Natural killer cell (primary cell): ENCODE data around the gene MARK4. TPM values are rescaled to one million over a fixed set of nuclear protein-coding genes. Genes with fewer than 3 reads are reported as not detected.

ENCODE experiments used
- ATAC-seq, 3 donors: fragments of 150-1000 bp in 2 of 3; fragments of 200-7000 bp in 1 of 3; cut with Tn5 transposase; 1 replicate in 1 of 3; 2 replicates in 2 of 3; pipeline ENCODE4 v1.10.0; 2021; ENCODE audit warnings: mild to moderate bottlenecking in 2 of 3, moderate library complexity in 2 of 3
- DNase-seq, 2 donors: peaks; one replicate each; pipeline versions ENCODE4 v3.0.0 to v3.0.0-alpha.2; 2013 to 2021; ENCODE audit warnings: mixed read lengths in 1 of 2
- H3K27ac ChIP-seq: one replicate; pipeline ENCODE4 v1.5.1; 2013; ENCODE audit warnings: mild to moderate bottlenecking, low read length
- H3K27me3 ChIP-seq: one replicate; pipeline ENCODE4 v1.6.1; 2013; ENCODE audit warnings: low read length; ENCODE audit not compliant: control insufficient read depth, insufficient read depth
- H3K36me3 ChIP-seq: one replicate; pipeline ENCODE4 v1.6.1; 2013; ENCODE audit warnings: low read length; ENCODE audit not compliant: control insufficient read depth, insufficient read depth
- H3K4me1 ChIP-seq: one replicate; pipeline ENCODE4 v1.6.1; 2013; ENCODE audit warnings: low read length; ENCODE audit not compliant: control insufficient read depth, insufficient read depth
- H3K4me3 ChIP-seq: one replicate; pipeline ENCODE4 v1.5.1; 2013; ENCODE audit warnings: low read length
- H3K9me3 ChIP-seq: one replicate; pipeline ENCODE4 v1.6.1; 2013; ENCODE audit warnings: low read length; ENCODE audit not compliant: control insufficient read depth, insufficient read depth
- H3K27ac Mint-ChIP-seq, 2 donors: one replicate each; pipeline ENCODE4 v1.8.0; 2022; ENCODE audit warnings: mild to moderate bottlenecking in 2 of 2, mixed read lengths in 2 of 2, moderate library complexity in 1 of 2
- H3K27me3 Mint-ChIP-seq, 2 donors: one replicate each; pipeline ENCODE4 v1.8.0; 2022; ENCODE audit warnings: low read depth in 2 of 2, mixed read lengths in 2 of 2
- H3K36me3 Mint-ChIP-seq: one replicate; pipeline ENCODE4 v1.8.0; 2022; ENCODE audit warnings: mixed read lengths
- H3K4me1 Mint-ChIP-seq, 2 donors: one replicate each; pipeline ENCODE4 v1.8.0; 2022; ENCODE audit warnings: mixed read lengths in 2 of 2
- H3K4me3 Mint-ChIP-seq: one replicate; pipeline ENCODE4 v1.8.0; 2022; ENCODE audit warnings: mild to moderate bottlenecking, moderate library complexity, mixed read lengths
- H3K9me3 Mint-ChIP-seq, 2 donors: one replicate each; pipeline ENCODE4 v1.8.0; 2022; ENCODE audit warnings: mixed read lengths in 2 of 2
- CTCF ChIP-seq: fragments of 200-600 bp; IDR thresholded peaks from one replicate; pipeline ENCODE4 v1.8.0; 2022; ENCODE audit warnings: antibody characterized with exemption
- WGBS: methylation state at CpG from one replicate; pipeline ENCODE4 v1.1.7; 2013; ENCODE audit warnings: missing lambda C conversion rate; ENCODE audit not compliant: insufficient coverage; 5-methylcytosine and 5-hydroxymethylcytosine counted together
- intact Hi-C: fragments of 100-400 bp; cut with micrococcal nuclease; formaldehyde crosslinking; loops from one replicate; pipeline ENCODE4 v1.14.2; 2022
- total RNA-seq, 4 donors: library from RNA; stranded (reverse); fragments of 120-200 nt in 1 of 4; gene quantifications; one replicate each; pipeline versions ENCODE4 v1.2.3 to v1.2.4, GENCODE V29; 2013 to 2022

The MARK4 gene
- total RNA-seq, 3 donors from 2014 or later (not counting 1 experiment from before 2014, with no cell fraction given), result 50.4 to 53.6 (median 51.4) TPM

GRCh38 chr19:45283443-45284033 is 32.5 kb downstream of the MARK4 start:
- Mint-ChIP-seq H3K27me3 (no peaks in the 10 kb centered on the region), H3K9me3 (no peaks in the 10 kb centered on the region), H3K36me3 (no peaks in the 10 kb centered on the region), H3K27ac (no peak overlapping the region), H3K4me3 (no peak overlapping the region), H3K4me1 (no peaks in the 10 kb centered on the region)
- H3K9me3 ChIP-seq, result no peaks in the 10 kb centered on the region
- no peak overlapping the region for H3K4me3 ChIP-seq
- DNase-seq (no peak), ATAC-seq (peak in 1 of 3 donors; percentile 37)
- no peak overlapping the region for H3K27ac ChIP-seq
- H3K36me3 ChIP-seq, result peaks cover 33% of the 10 kb centered on the region
- H3K27me3 ChIP-seq, result no peaks in the 10 kb centered on the region
- intact Hi-C loops, result no loop called here
- 66% methylated on average over 7 of the region's 7 CpGs for WGBS
- H3K4me1 ChIP-seq, result no peaks in the 10 kb centered on the region
- no peak for TF ChIP-seq CTCF

GRCh38 chr19:45290381-45290931 is 39.4 kb downstream of the MARK4 start:
- intact Hi-C loops, result no loop called here
- no peaks in the 10 kb centered on the region for H3K4me1 ChIP-seq
- Mint-ChIP-seq H3K27ac (no peak overlapping the region), H3K4me3 (no peak overlapping the region), H3K27me3 (no peaks in the 10 kb centered on the region), H3K9me3 (no peaks in the 10 kb centered on the region), H3K36me3 (peaks cover 11% of the 10 kb centered on the region), H3K4me1 (no peaks in the 10 kb centered on the region)
- no peak for TF ChIP-seq CTCF
- no peaks in the 10 kb centered on the region for H3K27me3 ChIP-seq
- H3K36me3 ChIP-seq, result peaks cover 21% of the 10 kb centered on the region
- no peak for DNase-seq
- no peak overlapping the region for H3K27ac ChIP-seq
- ATAC-seq, result peak in 1 of 3 donors; percentile 30
- WGBS, result 98% methylated on average over 6 of the region's 6 CpGs
- no peaks in the 10 kb centered on the region for H3K9me3 ChIP-seq
- H3K4me3 ChIP-seq, result no peak overlapping the region

GRCh38 chr19:45291834-45292233 is 40.8 kb downstream of the MARK4 start:
- H3K27ac Mint-ChIP-seq, result no peak overlapping the region
- H3K9me3 ChIP-seq, result no peaks in the 10 kb centered on the region
- peaks cover 11% of the 10 kb centered on the region for H3K36me3 Mint-ChIP-seq
- H3K4me1 ChIP-seq, result no peaks in the 10 kb centered on the region
- ATAC-seq, result no peak
- no peak overlapping the region for H3K4me3 Mint-ChIP-seq
- DNase-seq, result no peak
- TF ChIP-seq CTCF, result no peak
- H3K27me3 Mint-ChIP-seq, result no peaks in the 10 kb centered on the region
- H3K4me1 Mint-ChIP-seq, result no peaks in the 10 kb centered on the region
- peaks cover 26% of the 10 kb centered on the region for H3K36me3 ChIP-seq
- WGBS, result 100% methylated on average over 1 of the region's 1 CpG
- no peaks in the 10 kb centered on the region for H3K27me3 ChIP-seq
- no peak overlapping the region for H3K27ac ChIP-seq
- H3K4me3 ChIP-seq, result no peak overlapping the region
- intact Hi-C loops, result no loop called here
- no peaks in the 10 kb centered on the region for H3K9me3 Mint-ChIP-seq

- intact Hi-C loops, result no loop called here
- no peak overlapping the region for H3K4me3 Mint-ChIP-seq
- no peaks in the 10 kb centered on the region for H3K27me3 Mint-ChIP-seq
- Histone ChIP-seq H3K4me3 (no peak overlapping the region), H3K27me3 (no peaks in the 10 kb centered on the region), H3K4me1 (no peaks in the 10 kb centered on the region), H3K9me3 (no peaks in the 10 kb centered on the region), H3K36me3 (peaks cover 21% of the 10 kb centered on the region), H3K27ac (no peak overlapping the region)
- 89% methylated on average over 4 of the region's 4 CpGs for WGBS
- DNase-seq (no peak), ATAC-seq (no peak)
- H3K36me3 Mint-ChIP-seq, result peaks cover 11% of the 10 kb centered on the region
- H3K9me3 Mint-ChIP-seq, result no peaks in the 10 kb centered on the region
- no peak overlapping the region for H3K27ac Mint-ChIP-seq
- no peak for TF ChIP-seq CTCF
- no peaks in the 10 kb centered on the region for H3K4me1 Mint-ChIP-seq
Observed at GRCh38 chr19:45293682-45294081, 42.6 kb downstream of the MARK4 start.
